Iris pigment epithelial cell (primary cell): ENCODE data around the gene TRABD.

Experiments used
- DNase-seq: peaks from one replicate; pipeline ENCODE4 v3.0.0-alpha.2; 2011; ENCODE audit warnings: low read depth

The TRABD gene

DNA sequence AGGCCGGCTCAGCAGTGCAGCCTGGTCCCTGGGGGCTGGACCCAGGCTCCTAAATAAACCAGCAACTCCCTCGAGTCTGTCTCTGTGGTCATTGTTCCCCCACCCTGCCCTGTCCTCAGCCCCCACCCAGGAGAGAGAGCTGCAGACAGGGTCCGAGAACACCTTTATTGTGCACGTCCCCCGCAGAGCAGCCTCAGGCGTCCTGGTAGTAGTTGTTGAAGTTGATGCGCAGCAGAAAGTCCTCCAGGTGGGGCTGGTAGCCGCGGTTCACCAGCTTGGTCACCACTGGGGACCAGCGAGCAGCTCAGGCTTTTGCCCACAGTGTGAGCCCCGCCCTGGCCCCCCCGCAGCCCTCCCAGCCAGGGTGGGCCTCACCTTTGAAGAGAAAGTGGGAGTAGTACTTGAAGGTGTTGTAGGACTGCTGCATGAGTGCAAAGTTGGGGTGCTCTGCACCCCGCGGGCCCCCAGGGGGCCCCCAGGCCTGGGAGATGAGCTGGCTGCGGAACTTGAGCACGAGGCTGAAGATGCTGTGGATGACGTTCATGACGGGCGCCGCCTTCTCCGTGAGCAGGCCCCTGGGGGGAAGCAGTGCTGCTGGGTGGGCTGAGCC is 31.9 kb downstream of the TRABD start:
- DNase-seq: no peak

GRCh38 chr22:50218153-50218995 is 32.7 kb downstream of the TRABD start:
- no peak for DNase-seq

- peak; percentile 80 for DNase-seq
Measured at GRCh38 chr22:50218996-50219727, 33.4 kb downstream of the TRABD start.

GRCh38 chr22:50219800-50220602 is 34.3 kb downstream of the TRABD start:
- no peak for DNase-seq

DNA sequence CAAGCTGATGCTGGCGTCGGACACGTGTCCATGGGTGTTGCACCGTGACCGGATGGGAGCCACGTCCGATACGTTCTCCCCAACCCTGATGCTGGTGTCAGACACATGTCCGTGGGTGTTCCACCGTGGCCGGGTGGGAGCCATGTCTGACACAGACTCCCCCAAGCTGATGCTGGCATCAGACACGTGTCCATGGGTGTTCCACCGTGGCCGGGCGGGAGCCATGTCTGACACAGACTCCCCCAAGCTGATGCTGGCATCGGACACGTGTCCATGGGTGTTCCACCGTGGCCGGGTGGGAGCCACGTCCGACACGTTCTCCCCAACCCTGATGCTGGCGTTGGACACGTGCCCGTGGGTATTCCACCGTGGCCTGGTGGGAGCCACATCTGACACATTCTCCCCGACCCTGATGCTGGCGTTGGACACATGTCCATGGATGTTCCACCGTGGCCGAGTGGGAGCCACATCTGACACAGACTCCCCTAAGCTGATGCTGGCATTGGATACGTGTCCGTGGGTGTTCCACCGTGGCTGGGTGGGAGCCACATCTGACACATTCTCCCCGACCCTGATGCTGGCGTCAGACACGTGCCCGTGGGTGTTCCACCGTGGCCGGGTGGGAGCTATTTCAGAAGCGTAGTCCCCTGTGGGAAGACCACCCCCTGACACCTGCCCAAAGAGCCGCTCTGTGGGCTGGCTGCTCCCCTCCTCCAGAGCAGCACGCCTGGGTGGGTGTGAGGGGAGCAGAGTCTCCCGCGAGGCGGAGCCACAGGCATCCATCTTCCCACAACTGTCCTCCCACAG is 35.1 kb downstream of the TRABD start:
- no peak for DNase-seq

GRCh38 chr22:50221410-50222300 is 35.9 kb downstream of the TRABD start:
- DNase-seq: no peak

DNA sequence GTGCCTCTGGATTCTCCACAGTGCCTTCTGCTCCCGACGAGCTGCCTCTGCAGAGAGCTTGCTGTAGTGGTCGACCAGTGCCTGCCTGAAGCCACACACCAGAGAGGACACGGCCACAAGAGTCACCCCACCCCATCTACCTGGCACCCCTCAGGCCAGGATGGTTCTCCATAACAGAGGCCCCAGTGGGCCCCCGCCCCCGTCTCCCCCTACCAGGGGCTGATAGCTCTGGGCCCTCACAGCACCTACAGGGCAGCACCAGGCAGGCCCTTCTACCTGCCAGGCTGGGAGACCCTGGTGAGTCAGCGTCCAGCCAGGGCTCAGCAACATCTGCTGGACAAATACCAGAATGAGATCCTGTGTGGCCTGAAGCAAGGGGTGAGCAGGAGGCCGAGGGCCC is 36.8 kb downstream of the TRABD start:
- no peak for DNase-seq

DNA sequence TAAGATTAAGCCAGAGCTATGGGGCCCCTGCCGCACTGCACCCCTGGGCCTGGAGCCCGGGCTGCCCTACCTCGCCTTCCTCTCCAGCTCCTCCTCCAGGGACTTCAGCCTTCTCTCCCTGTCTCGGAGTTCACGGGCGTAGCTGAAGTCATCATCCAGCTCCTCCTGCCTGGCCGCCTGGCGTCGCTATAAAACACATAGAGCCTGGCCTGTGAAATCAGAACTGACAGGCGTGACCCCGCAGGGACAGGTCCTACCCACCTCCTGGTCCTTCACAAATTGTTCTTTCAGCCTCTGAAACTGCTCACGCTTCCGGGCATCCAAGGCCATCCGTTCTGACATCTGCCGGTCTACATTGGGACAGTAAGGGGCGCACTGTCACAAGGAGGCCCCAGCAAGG is 38.4 kb downstream of the TRABD start:
- DNase-seq: no peak

- DNase-seq: no peak
Measured at GRCh38 chr22:50225200-50225969, 39.7 kb downstream of the TRABD start.

GRCh38 chr22:50226063-50226874 is 40.6 kb downstream of the TRABD start:
- no peak for DNase-seq

DNA sequence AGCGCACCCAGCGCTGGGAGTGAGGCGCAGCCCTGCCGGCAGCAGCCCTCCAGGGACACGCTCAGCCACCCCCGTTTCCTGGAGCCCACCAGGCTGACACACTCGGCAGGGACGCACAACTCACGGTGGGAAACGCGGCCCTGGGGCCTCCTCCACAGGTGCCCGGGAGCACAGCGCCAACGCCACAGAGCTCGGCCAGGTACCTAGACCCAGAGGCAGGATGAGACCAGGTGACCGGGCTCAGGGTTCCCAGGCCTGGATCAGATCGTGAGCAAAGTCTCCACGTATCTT is 41.1 kb downstream of the TRABD start:
- DNase-seq: no peak

- DNase-seq: no peak
Measured at GRCh38 chr22:50227579-50228215, 42.0 kb downstream of the TRABD start.

DNA sequence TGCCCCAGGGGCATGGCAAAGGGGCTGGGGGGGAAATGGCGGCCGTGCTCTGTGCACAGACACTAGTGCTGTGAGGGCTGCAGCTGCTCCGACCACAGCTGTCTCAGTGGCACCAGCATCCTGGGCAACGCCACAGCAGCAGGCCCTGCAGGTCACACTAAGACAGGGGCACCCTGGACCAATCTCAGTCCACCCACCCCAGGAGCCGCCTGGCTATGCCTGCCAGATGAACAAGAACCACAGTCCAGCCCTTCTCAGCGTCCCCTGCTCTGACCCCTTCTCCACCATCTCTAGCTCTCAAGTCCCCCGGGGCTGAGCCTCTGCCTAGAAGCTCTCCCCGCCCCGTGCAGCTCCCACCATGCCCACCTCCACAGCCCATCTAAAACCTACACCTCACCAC is 42.7 kb downstream of the TRABD start:
- DNase-seq: no peak

- DNase-seq: no peak
Measured at GRCh38 chr22:50229370-50229769, 43.7 kb downstream of the TRABD start.

- DNase-seq: no peak
Measured at GRCh38 chr22:50232481-50233151, 46.9 kb downstream of the TRABD start.

DNA sequence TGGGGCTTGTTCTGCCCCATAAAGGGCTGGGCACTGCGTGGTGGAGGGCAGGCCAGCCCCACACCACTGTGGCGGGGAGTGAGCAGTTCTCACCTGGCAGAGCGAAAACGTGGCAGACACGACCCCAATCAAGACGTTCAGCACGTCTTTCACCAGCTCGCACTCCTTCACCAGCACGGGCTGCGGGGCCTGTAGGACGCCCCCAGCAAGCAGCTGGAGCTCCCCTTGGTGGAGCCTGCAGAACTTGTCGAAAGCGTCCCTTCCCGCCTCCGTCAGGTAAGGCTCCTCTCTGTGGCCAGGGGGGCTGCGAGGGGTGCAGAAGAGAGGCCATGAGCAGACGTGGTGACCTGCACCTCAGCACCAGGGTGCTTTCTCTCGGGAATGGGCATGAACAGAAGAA is 47.5 kb downstream of the TRABD start:
- no peak for DNase-seq

DNA sequence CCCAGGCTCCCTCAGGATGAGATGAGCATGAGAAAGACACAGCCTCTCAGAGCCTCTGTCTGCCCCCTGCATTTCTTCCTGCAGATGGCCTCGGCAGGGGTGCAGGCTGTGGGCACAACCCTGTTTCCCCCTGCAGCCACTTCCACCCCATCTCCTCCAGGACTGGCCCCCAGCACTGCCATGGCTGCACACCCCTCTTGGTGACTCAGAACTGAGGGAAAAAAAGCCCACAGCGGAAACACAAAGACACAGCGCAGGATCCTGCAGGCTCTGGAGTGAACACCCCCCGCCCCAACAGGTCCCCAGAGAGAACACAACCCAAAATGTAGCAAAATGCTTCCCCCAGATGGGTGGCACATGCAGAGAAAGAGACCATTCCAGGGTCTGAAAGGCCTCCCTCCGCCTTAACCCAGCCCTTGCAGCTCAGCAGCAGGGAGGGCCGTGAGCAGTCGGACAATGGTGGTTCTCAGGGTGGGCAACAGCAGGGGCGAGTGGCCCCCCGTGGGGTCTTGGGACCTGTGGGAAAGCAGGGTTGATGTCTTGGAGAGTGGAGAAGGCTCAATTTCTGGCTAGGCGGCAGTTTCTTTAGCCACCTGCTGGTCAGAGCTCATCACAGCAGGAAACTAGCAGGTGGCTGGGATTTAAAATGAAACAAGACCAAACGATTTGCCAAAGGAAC is 51.2 kb downstream of the TRABD start:
- peak; percentile 42 for DNase-seq
